Neural cell (in vitro differentiated cells): ENCODE measurements around the gene KIF19. TPM values are rescaled to one million over a fixed set of nuclear protein-coding genes. Genes with fewer than 3 reads are reported as not detected.

Experiments
- H2AFZ ChIP-seq: fragments of 200-600, 300-800 bp; sonication (generic), shearing (Covaris generic); 2 replicates; pipeline ENCODE4 v1.6.0; 2014; ENCODE audit warnings: low read depth, mild to moderate bottlenecking, antibody characterized with exemption, low read length, moderate library complexity
- H3F3A ChIP-seq: fragments of 200-600 bp; shearing (Covaris generic); 2 replicates; pipeline ENCODE4 v1.6.1; 2016; ENCODE audit warnings: mild to moderate bottlenecking, moderate library complexity, mixed read lengths, antibody characterized with exemption, low read length; ENCODE audit not compliant: insufficient read depth, poor library complexity, severe bottlenecking
- H3K27ac ChIP-seq: fragments of 200-600, 300-800 bp; sonication (generic), shearing (Covaris generic); 2 replicates; pipeline ENCODE4 v1.5.1; 2014; ENCODE audit warnings: mild to moderate bottlenecking, low read length, moderate library complexity
- H3K27me3 ChIP-seq: fragments of 300-800, 200-600 bp; sonication (generic), shearing (Covaris generic); 2 replicates; pipeline ENCODE4 v1.6.0; 2014; ENCODE audit warnings: mild to moderate bottlenecking, low read depth, low read length, moderate library complexity; ENCODE audit not compliant: insufficient read depth
- H3K36me3 ChIP-seq: fragments of 300-800, 200-600 bp; sonication (generic), shearing (Covaris generic); 2 replicates; pipeline ENCODE4 v1.5.1; 2014; ENCODE audit warnings: mild to moderate bottlenecking, antibody characterized with exemption, low read length, moderate library complexity; ENCODE audit not compliant: insufficient read depth
- H3K4me2 ChIP-seq: fragments of 300-800, 200-600 bp; sonication (generic), shearing (Covaris generic); 2 replicates; pipeline ENCODE4 v1.6.0; 2014; ENCODE audit warnings: mild to moderate bottlenecking, low read length
- H3K4me3 ChIP-seq: fragments of 300-800, 200-600 bp; sonication (generic), shearing (Covaris generic); 2 replicates; pipeline ENCODE4 v1.5.1; 2014; ENCODE audit warnings: mild to moderate bottlenecking, low read length, moderate library complexity
- H3K79me2 ChIP-seq: fragments of 200-600 bp; shearing (Covaris generic); replicated peaks from 2 replicates; pipeline ENCODE4 v1.6.0; 2014; ENCODE audit warnings: mild to moderate bottlenecking, low read length, moderate library complexity; ENCODE audit not compliant: insufficient read depth
- H3K9ac ChIP-seq: fragments of 300-800, 200-600 bp; sonication (generic), shearing (Covaris generic); 2 replicates; pipeline ENCODE4 v1.6.1; 2016; ENCODE audit warnings: mild to moderate bottlenecking, low read length, mixed read lengths
- H3K9me2 ChIP-seq: fragments of 200-600 bp; shearing (Covaris generic); 2 replicates; pipeline ENCODE4 v1.6.1; 2016; ENCODE audit warnings: mild to moderate bottlenecking, low read length, mixed read lengths; ENCODE audit not compliant: insufficient read depth
- H3K9me3 ChIP-seq: fragments of 200-600, 300-800 bp; sonication (generic), shearing (Covaris generic); 2 replicates; pipeline ENCODE4 v1.6.1; 2016; ENCODE audit warnings: mild to moderate bottlenecking, mixed run types, low read length, moderate library complexity, mixed read lengths
- H4K20me1 ChIP-seq: fragments of 200-600 bp; shearing (Covaris generic); 2 replicates; pipeline ENCODE4 v1.6.1; 2016; ENCODE audit warnings: mild to moderate bottlenecking, mixed run types; ENCODE audit not compliant: insufficient read depth
- EP300 ChIP-seq: fragments of 450-650 bp; conservative IDR thresholded peaks from 2 replicates; pipeline ENCODE4 v1.6.1; 2014; ENCODE audit warnings: antibody characterized with exemption, mild to moderate bottlenecking, moderate library complexity; ENCODE audit not compliant: poor library complexity, severe bottlenecking
- EZH2 ChIP-seq: fragments of 200-600, 300-800 bp; shearing (Covaris generic), sonication (generic); IDR thresholded peaks from 2 replicates; pipeline ENCODE4 v1.6.1; 2014; ENCODE audit warnings: antibody characterized with exemption, low read length, borderline replicate concordance, mild to moderate bottlenecking; ENCODE audit not compliant: insufficient read depth, poor library complexity, severe bottlenecking
- MXI1 ChIP-seq: fragments of 450-650 bp; conservative IDR thresholded peaks from 2 replicates; pipeline ENCODE4 v1.6.1; 2014; ENCODE audit warnings: antibody characterized with exemption, mild to moderate bottlenecking; ENCODE audit not compliant: poor library complexity, severe bottlenecking
- POLR2AphosphoS5 ChIP-seq: IDR thresholded peaks from 2 replicates; pipeline ENCODE4 v1.6.1; 2012
- RAD21 ChIP-seq: fragments of 450-650 bp; conservative IDR thresholded peaks from 2 replicates; pipeline ENCODE4 v1.6.1; 2014; ENCODE audit warnings: antibody characterized with exemption, mild to moderate bottlenecking, moderate library complexity
- SMC3 ChIP-seq: fragments of 450-650 bp; conservative IDR thresholded peaks from 2 replicates; pipeline ENCODE4 v1.6.1; 2014; ENCODE audit warnings: antibody characterized with exemption, mild to moderate bottlenecking, moderate library complexity; ENCODE audit not compliant: poor library complexity
- TAF1 ChIP-seq: IDR thresholded peaks from 2 replicates; pipeline ENCODE4 v1.6.1; 2012; ENCODE audit warnings: low read depth
- polyA plus RNA-seq: library from polyadenylated mRNA; depleted of rRNA; stranded (reverse); fragments of >200 nt; gene quantifications from 2 replicates; pipeline ENCODE4 v1.2.3, GENCODE V29; 2014
- TF ChIP-seq, protein P1 (sequence below): fragments of 450-650 bp; IDR thresholded peaks from 2 replicates; pipeline ENCODE4 v1.5.1; 2014; ENCODE audit warnings: antibody characterized with exemption, mild to moderate bottlenecking, moderate library complexity; ENCODE audit not compliant: poor library complexity, severe bottlenecking
- TF ChIP-seq, protein P2 (sequence below): IDR thresholded peaks from 2 replicates; pipeline ENCODE4 v1.6.1; 2012; ENCODE audit warnings: borderline replicate concordance

KIF19 gene
- polyA plus RNA-seq, 1 donor from 2014 or later: not detected

DNA sequence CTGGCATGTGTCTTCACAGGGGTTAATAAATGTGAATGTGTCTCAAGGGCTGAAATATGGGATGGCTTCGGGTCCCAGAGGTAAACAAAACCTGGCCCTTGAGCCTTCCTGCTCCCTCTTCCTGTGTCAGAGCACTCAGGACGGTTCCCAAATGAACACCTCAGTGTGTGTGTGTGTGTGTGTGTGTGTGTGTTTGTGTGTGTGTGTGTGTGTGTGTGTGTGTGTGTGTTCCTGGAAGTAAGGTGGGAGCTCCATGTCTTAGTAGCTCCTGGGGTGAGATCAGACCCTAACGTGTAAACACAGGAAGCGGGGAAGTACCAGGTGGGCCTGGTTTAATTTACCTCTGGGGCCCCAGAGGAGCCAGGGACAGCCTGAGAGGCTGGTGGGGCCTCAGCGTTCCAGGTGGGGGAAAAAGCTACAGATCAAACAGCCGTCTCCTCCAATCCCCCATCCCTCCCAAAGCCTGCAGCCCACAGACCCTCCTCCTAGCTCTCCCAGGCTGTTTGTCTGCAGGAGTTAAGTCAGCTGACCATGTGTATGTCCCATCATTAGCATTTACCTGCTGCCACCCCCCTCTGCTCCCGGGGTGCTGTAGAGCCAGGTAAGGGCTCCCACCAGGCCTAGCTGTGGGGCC, 6.1 kb downstream of the KIF19 start:
- TF ChIP-seq TAF1 (no peak), RAD21 (no peak), SMC3 (no peak), EZH2 (no peak), MXI1 (no peak), POLR2AphosphoS5 (no peak), EP300 (no peak)
- TF ChIP-seq, protein P1, sequence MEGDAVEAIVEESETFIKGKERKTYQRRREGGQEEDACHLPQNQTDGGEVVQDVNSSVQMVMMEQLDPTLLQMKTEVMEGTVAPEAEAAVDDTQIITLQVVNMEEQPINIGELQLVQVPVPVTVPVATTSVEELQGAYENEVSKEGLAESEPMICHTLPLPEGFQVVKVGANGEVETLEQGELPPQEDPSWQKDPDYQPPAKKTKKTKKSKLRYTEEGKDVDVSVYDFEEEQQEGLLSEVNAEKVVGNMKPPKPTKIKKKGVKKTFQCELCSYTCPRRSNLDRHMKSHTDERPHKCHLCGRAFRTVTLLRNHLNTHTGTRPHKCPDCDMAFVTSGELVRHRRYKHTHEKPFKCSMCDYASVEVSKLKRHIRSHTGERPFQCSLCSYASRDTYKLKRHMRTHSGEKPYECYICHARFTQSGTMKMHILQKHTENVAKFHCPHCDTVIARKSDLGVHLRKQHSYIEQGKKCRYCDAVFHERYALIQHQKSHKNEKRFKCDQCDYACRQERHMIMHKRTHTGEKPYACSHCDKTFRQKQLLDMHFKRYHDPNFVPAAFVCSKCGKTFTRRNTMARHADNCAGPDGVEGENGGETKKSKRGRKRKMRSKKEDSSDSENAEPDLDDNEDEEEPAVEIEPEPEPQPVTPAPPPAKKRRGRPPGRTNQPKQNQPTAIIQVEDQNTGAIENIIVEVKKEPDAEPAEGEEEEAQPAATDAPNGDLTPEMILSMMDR: no peak
- TF ChIP-seq, protein P2, sequence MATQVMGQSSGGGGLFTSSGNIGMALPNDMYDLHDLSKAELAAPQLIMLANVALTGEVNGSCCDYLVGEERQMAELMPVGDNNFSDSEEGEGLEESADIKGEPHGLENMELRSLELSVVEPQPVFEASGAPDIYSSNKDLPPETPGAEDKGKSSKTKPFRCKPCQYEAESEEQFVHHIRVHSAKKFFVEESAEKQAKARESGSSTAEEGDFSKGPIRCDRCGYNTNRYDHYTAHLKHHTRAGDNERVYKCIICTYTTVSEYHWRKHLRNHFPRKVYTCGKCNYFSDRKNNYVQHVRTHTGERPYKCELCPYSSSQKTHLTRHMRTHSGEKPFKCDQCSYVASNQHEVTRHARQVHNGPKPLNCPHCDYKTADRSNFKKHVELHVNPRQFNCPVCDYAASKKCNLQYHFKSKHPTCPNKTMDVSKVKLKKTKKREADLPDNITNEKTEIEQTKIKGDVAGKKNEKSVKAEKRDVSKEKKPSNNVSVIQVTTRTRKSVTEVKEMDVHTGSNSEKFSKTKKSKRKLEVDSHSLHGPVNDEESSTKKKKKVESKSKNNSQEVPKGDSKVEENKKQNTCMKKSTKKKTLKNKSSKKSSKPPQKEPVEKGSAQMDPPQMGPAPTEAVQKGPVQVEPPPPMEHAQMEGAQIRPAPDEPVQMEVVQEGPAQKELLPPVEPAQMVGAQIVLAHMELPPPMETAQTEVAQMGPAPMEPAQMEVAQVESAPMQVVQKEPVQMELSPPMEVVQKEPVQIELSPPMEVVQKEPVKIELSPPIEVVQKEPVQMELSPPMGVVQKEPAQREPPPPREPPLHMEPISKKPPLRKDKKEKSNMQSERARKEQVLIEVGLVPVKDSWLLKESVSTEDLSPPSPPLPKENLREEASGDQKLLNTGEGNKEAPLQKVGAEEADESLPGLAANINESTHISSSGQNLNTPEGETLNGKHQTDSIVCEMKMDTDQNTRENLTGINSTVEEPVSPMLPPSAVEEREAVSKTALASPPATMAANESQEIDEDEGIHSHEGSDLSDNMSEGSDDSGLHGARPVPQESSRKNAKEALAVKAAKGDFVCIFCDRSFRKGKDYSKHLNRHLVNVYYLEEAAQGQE: no peak
- Histone ChIP-seq H3K27ac (no peak overlapping the region), H3K9me2 (no peaks in the 10 kb centered on the region)

DNA sequence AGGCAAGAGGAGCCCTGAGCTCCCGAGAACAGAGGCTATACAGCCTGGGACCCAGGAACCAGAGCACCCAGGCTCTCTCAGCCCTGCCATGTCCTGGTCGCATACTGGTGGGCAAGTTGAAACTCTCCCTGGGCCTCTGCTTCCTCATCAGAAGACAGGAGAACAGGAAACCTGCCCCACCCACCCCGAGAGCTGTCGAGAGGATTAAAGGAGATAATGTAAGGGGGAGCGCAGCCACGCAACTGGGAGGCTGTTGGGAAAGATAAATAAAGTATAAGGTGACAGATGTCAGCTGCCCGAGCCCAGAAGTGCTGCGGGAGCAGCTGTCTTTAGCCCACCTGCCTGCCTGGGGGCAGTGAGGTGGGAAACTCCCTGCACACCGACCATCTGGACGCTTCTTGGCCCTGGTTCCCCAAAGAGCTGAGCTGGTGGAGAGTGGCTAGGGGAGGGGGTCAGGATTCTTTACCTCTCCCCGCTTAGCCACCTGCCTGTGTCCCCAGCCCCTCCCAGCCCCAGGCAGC, 6.8 kb downstream of the KIF19 start:
- no peaks in the 10 kb centered on the region for H3K36me3 ChIP-seq
- no peak overlapping the region for H3K4me2 ChIP-seq
- no peaks in the 10 kb centered on the region for H3F3A ChIP-seq
- H3K4me3 ChIP-seq: no peak overlapping the region
- no peaks in the 10 kb centered on the region for H3K9me2 ChIP-seq
- H3K79me2 ChIP-seq: no peaks in the 10 kb centered on the region
- no peaks in the 10 kb centered on the region for H4K20me1 ChIP-seq
- no peak overlapping the region for H3K9ac ChIP-seq
- H3K27ac ChIP-seq: no peak overlapping the region
- no peak overlapping the region for H2AFZ ChIP-seq
- H3K27me3 ChIP-seq: no peaks in the 10 kb centered on the region
- TF ChIP-seq MXI1 (no peak), EP300 (no peak), POLR2AphosphoS5 (no peak), RAD21 (no peak), TAF1 (no peak), SMC3 (no peak), EZH2 (no peak)
- TF ChIP-seq, protein P1: no peak
- TF ChIP-seq, protein P2: no peak
- H3K9me3 ChIP-seq: no peaks in the 10 kb centered on the region

More for the DNA sequence above, 6.1 kb downstream of the KIF19 start:
- H3K9me3 ChIP-seq: no peaks in the 10 kb centered on the region
- H3K4me2 ChIP-seq: no peak overlapping the region
- no peaks in the 10 kb centered on the region for H3F3A ChIP-seq
- no peak overlapping the region for H2AFZ ChIP-seq
- no peaks in the 10 kb centered on the region for H3K79me2 ChIP-seq
- H4K20me1 ChIP-seq: no peaks in the 10 kb centered on the region
- no peak overlapping the region for H3K4me3 ChIP-seq
- no peak overlapping the region for H3K9ac ChIP-seq
- H3K27me3 ChIP-seq: peaks cover 2% of the 10 kb centered on the region
- H3K36me3 ChIP-seq: no peaks in the 10 kb centered on the region
